ENCODE results near the gene ASPSCR1. TPM values are rescaled to one million over a fixed set of nuclear protein-coding genes. Genes with fewer than 3 reads are reported as not detected.

ASPSCR1 gene
- total and polyA plus RNA-seq, 2 of the 13 experiments (the other 11 are each of a cell fraction or from before 2014, with no cell fraction given), result 274 to 314 TPM

DNA sequence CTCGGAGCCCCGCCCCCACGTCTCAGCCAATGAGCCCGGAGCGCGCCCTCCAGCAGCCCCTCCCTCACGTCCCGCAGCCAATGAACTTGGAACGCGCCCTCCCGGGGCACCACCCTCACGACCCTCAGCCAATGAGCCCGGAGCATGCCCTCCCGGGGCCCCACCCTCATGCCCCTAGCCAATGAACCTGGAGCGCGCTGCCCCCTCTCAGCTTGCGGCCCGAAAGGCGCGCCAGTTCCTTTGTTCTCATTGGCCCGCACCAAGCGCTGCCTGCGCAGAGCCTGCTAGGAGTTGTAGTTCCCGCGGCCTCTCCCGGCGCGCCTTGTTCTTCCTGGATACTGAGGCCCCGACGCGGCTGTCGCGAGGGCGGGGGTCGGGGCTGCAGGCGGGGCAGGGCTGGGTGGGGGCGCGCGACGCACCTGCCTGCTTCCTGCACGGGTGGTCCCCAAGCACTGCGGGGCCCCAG, 45.6 kb downstream of the ASPSCR1 start, which contains the start of gene LRRC45 (continued):
- TF ChIP-seq BHLHE40 (IDR thresholded peaks at IDR 0.05; ENCODE audit: low read length), result no peak
- TF ChIP-seq IKZF4 (CRISPR knock-in tag; IDR thresholded peaks at IDR 0.05; ENCODE audit: borderline replicate concordance, low read depth, not compliant biosample characterization), result peak; percentile 18
- TF ChIP-seq ZBTB7A (CRISPR knock-in tag; IDR thresholded peaks at IDR 0.05), result no peak
- no peak for TF ChIP-seq AFF4 (CRISPR knock-in tag; IDR thresholded peaks at IDR 0.05)
- TF ChIP-seq, protein P1, sequence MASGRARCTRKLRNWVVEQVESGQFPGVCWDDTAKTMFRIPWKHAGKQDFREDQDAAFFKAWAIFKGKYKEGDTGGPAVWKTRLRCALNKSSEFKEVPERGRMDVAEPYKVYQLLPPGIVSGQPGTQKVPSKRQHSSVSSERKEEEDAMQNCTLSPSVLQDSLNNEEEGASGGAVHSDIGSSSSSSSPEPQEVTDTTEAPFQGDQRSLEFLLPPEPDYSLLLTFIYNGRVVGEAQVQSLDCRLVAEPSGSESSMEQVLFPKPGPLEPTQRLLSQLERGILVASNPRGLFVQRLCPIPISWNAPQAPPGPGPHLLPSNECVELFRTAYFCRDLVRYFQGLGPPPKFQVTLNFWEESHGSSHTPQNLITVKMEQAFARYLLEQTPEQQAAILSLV (CRISPR knock-in tag; IDR thresholded peaks at IDR 0.05; ENCODE audit: borderline replicate concordance), result no peak
- no peak for TF ChIP-seq ZNF709 (CRISPR knock-in tag; IDR thresholded peaks at IDR 0.05)
- no peak for TF ChIP-seq ZC3H4 (CRISPR knock-in tag; IDR thresholded peaks at IDR 0.05; ENCODE audit: borderline replicate concordance)
- no peak for TF ChIP-seq SRY (CRISPR knock-in tag; IDR thresholded peaks at IDR 0.05)
- TF ChIP-seq ZNF550 (CRISPR knock-in tag; IDR thresholded peaks at IDR 0.05; ENCODE audit: borderline replicate concordance), result no peak
- no peak for TF ChIP-seq ZNF17 (CRISPR knock-in tag; IDR thresholded peaks at IDR 0.05)
- TF ChIP-seq MXD1 (CRISPR knock-in tag; IDR thresholded peaks at IDR 0.05), result no peak
- TF ChIP-seq SUZ12 (IDR thresholded peaks at IDR 0.05; ENCODE audit: low read depth, low read length), result peak; percentile 77
- TF ChIP-seq, protein P2, sequence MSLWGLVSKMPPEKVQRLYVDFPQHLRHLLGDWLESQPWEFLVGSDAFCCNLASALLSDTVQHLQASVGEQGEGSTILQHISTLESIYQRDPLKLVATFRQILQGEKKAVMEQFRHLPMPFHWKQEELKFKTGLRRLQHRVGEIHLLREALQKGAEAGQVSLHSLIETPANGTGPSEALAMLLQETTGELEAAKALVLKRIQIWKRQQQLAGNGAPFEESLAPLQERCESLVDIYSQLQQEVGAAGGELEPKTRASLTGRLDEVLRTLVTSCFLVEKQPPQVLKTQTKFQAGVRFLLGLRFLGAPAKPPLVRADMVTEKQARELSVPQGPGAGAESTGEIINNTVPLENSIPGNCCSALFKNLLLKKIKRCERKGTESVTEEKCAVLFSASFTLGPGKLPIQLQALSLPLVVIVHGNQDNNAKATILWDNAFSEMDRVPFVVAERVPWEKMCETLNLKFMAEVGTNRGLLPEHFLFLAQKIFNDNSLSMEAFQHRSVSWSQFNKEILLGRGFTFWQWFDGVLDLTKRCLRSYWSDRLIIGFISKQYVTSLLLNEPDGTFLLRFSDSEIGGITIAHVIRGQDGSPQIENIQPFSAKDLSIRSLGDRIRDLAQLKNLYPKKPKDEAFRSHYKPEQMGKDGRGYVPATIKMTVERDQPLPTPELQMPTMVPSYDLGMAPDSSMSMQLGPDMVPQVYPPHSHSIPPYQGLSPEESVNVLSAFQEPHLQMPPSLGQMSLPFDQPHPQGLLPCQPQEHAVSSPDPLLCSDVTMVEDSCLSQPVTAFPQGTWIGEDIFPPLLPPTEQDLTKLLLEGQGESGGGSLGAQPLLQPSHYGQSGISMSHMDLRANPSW (CRISPR knock-in tag; IDR thresholded peaks at IDR 0.05; ENCODE audit: borderline replicate concordance), result no peak; the same call in 1 of the 2 replicates
- TF ChIP-seq HOXA3 (CRISPR knock-in tag; IDR thresholded peaks at IDR 0.05), result no peak; the same call in 1 of the 2 replicates
- no peak; the same call in 1 of the 2 replicates for TF ChIP-seq AHR (CRISPR knock-in tag; IDR thresholded peaks at IDR 0.05)
- no peak for TF ChIP-seq ZSCAN20 (CRISPR knock-in tag; IDR thresholded peaks at IDR 0.05; ENCODE audit: borderline replicate concordance)
- TF ChIP-seq, protein P3, sequence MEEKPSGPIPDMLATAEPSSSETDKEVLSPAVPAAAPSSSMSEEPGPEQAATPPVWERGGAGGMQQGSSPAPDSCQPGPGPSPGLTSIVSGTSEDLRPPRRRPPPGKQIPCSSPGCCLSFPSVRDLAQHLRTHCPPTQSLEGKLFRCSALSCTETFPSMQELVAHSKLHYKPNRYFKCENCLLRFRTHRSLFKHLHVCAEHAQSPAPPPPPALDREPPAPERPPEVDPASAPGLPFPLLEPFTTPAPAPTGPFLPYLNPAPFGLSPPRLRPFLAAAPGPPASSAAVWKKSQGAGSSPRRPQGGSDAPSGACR (CRISPR knock-in tag; IDR thresholded peaks at IDR 0.05), result no peak
- TF ChIP-seq ZNF672 (CRISPR knock-in tag; IDR thresholded peaks at IDR 0.05), result no peak
- no peak for TF ChIP-seq CENPT (CRISPR knock-in tag; IDR thresholded peaks at IDR 0.05; ENCODE audit: low read depth)
- TF ChIP-seq HNF4A (CRISPR knock-in tag; IDR thresholded peaks at IDR 0.05), result no peak
- TF ChIP-seq SIX4 (CRISPR knock-in tag; IDR thresholded peaks at IDR 0.05), result no peak
- no peak for TF ChIP-seq ZNF460 (CRISPR knock-in tag; IDR thresholded peaks at IDR 0.05; ENCODE audit: borderline replicate concordance)
